ENCODE results near the gene ANP32B.
"Not testable (repeated sequence)": the region's sequence is repeated elsewhere in the genome, so short reads cannot be mapped to it uniquely, and the experiment has no call there.

ANP32B gene

DNA sequence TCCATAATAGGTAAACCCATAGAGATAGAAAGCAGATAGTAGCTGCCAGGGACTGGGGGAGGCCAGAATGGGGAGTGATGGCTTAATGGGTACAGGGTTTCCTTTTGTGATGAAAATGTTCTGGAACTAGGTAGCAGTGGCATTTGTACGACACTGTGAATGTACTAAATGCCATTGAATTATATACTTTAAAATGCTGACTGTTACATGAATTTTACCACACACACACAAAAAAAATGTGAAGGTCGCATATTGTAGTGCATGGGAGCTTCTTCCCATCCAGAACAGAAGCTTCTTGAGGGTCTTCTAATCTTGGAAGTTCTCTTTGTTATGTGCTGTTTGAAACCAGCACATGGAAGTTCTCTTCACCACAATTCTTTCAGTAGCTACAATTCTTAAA is 19.9 kb upstream of the ANP32B start:
- no peak for DNase-seq (ENCODE audit: low read depth)

GRCh38 chr9:97964901-97965300 is 18.2 kb upstream of the ANP32B start:
- no peak for DNase-seq (ENCODE audit: low read depth)

GRCh38 chr9:97966493-97966892 is 16.6 kb upstream of the ANP32B start:
- DNase-seq (ENCODE audit: low read depth), result no peak

DNA sequence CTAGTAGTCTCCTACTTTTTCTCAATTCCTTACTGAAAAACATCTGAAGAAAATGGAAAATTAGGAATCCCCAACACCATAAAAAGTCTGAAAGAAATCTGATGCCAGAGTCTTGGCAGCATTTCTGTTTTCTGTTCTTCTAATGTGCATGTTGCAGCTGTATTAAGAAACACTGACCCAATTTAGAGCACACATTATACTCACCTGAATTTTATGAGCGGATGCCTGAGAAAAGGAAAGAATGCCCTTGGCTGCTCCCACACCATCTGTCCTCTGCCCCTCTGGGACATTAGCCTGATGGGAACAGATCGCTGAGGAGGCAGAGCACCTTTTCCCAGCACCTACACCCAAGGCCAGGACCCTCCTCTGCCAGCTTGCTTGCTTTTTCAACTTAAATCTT is 14.1 kb upstream of the ANP32B start:
- DNase-seq (ENCODE audit: low read depth), result no peak

DNA sequence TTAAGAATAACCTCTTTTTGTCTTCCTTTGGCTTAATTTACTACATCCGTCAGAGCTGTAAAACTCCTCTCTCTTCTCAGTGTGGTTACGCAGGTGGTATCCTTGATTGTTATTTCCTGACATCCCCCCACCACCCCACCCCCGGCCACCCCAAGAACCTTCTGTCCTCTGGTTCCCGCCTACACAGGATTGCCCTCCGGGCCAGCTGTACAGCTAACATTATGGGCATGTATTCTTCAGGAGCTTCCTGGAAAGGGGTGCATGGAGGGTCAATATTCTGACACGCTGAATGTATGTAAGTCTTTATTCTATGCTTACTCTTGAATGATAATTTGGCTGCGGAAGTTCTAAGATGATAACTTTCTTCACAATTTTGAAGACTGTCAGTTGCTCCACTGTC is 13.0 kb upstream of the ANP32B start:
- DNase-seq (ENCODE audit: low read depth), result no peak

GRCh38 chr9:97972753-97973152 is 10.4 kb upstream of the ANP32B start:
- no peak for DNase-seq (ENCODE audit: low read depth)

DNA sequence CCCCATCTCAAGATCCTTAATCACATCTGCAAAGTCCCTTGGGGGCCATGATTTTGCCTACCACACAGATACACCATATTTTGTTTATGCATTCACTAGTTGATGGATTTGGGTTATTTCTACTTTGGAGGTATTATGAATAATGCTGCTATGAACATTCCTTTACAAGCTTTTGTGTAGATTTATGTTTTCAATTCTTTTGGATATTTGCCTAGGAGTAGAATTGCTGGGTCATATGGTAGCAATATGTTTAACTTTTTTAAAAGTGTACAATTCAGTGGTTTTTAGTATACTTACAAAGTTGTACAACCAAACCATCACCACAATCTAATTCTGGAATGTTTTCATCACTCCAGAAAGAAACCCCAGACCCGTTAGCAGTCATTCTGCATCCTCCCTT is 7.8 kb upstream of the ANP32B start:
- no peak for DNase-seq (ENCODE audit: low read depth)

- not testable (repeated sequence) for DNase-seq (ENCODE audit: low read depth)
Observed at GRCh38 chr9:97976633-97977032, 6.5 kb upstream of the ANP32B start.

DNA sequence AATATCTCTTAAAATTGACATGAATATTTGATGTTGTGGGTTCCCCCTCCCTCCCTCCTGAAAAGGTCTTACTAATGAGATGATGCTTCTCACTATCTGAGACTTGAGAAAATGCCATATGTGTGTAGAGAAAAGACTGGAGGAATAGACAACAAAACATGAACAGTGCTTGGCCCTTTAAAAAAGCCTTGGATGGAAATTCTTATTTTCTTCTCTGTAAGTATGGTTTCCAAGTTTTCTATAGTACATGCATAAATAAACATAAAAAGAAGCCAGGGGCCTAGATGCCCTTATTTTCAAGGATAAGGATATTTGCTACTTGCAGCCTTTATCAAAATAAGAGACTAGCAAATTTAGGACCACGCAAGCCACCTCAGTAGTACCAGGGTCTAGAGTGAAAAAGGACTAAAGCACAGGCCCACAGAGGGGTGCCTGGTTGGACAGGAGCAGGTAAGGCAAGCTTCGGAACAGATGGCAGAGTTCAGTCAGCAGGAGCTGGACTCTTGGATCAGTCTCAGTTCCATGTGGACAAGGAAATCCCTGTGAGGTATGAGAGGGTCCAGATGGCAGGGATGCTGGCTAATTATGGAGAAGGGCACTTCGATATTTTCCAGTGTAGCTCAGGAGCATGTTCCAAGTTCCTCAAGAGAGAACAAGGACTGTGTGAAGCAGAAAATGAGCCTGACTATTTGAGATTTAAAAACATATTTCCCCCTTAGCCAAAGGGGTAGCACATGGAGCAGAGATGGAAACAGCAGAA is 4.6 kb upstream of the ANP32B start:
- no peak for DNase-seq (ENCODE audit: low read depth)

DNA sequence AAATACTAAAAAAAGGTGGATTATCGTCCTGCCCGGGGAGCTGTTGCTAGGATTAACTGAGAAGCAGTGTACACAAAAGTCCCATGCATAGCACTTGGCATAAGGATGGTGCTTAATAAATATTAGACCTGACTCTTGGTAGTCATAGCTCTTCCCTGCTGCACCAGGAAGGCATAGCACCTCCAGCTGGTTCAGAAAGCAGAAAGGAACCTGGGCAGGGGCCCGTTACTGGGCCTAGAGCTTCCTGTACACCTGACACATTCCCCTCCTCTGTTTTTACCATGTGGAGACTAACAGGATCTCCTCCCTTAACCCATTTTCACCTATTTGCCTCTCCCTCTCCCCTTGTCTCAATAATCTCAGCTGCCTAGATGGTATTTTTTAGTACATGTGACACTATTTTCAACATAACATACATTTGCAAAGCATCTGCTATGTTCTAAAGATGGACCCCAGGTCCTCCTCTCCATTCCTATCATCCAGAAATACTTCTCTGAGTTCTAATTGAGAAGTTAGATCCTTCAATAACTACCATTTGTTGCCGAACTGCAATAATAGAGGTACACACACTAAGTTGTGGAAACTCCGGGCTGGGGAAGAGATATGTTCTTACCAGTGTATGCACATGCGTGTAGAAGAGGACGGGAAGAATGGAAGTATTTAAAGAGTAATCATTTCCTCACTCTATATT is 3.2 kb upstream of the ANP32B start:
- no peak for DNase-seq (ENCODE audit: low read depth)

DNA sequence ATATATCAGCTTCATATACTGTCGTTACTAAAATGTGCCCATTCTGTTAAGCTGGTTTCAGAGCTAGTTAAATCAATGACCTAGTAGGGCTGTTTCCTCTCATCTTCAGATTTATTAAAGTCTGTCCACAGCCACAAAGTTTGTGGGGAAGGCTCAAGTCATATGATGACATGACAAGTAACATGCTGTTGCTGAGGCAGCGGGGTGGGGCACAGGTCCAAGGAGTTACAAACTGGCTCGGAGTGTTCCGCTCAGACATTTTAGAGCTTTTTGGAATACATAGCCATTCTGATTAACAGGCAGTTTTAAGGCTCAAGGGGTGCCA is 2.7 kb upstream of the ANP32B start:
- DNase-seq (ENCODE audit: low read depth), result no peak

DNA sequence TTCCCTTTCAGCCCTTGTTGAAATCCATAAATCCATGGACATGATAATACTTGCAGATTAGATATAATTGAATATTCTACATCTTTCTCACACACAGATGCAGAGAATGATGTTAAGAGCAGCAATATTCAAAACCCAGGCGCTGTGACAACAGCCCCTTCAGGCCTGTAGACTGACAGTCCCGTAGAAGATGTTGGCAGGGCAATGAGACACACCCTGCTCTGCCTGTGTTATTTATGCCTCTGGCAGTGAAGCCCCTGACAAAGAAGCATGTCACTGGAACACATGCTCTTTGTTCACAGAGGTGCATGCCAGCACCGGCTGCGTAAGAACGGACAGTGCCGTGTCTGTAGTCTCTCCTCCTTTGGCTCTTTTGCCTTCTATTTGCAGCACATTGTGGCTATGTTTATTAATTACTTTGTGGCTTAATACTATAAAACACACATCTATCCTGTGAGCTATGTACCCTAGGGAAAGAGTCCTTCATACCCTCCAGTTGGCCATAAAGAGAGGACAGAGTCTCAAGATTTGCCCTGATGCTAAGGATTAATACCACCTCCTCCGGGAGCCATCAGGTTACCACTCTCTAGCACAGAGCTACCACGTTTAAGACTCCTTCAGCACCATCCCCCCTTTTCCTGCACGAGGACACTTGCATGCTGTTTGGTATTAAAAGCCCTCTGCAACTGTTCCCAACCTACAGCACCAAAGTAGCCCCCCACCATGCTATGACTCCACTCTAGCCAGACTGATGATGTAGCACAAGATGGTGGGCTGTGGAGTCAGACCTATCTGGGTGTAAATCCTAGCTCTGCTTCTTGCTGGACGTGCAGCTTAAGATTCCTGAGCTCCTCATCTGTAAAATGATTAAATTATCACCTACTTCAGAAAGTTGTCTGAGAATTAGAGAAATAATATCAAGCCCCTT is 2.0 kb upstream of the ANP32B start:
- no peak for DNase-seq (ENCODE audit: low read depth)

GRCh38 chr9:97981846-97982682 is 1.1 kb upstream of the ANP32B start:
- DNase-seq (ENCODE audit: low read depth), result no peak

DNA sequence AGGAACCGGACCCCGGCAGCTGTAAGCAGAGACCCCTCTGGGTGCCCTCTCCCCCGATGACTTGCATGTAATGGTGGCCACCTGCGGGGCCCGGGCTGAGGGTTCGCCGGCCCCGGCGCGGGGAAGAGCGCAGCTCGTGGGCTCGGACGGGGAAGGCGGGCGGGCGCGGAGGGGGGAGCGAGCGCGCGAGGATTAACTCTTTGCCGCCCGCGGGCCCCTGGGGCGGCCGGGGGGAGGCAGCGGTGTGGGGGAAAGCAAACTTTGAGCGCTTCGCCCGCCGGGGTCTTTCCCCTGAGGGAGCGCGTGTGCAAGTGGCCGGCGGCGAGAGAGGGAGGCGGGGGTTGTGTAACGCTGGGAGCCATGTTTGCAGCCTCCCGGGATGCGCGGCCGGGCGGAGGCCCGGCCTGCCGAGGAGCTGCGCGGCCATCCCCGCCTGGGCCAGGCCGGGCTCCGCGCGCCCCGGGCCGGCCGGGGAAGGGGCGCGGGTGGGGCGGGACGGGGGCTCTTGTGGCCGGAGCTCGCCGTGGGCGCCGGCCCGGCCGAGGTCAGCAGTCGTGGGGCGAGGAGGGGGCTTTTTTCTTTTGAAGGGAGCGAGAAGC is 547 bp downstream of the ANP32B start:
- peak; percentile 49 for DNase-seq (ENCODE audit: low read depth)

- peak; percentile 83 for DNase-seq (ENCODE audit: low read depth)
Observed at GRCh38 chr9:97984188-97985057, 1.3 kb downstream of the ANP32B start.

DNA sequence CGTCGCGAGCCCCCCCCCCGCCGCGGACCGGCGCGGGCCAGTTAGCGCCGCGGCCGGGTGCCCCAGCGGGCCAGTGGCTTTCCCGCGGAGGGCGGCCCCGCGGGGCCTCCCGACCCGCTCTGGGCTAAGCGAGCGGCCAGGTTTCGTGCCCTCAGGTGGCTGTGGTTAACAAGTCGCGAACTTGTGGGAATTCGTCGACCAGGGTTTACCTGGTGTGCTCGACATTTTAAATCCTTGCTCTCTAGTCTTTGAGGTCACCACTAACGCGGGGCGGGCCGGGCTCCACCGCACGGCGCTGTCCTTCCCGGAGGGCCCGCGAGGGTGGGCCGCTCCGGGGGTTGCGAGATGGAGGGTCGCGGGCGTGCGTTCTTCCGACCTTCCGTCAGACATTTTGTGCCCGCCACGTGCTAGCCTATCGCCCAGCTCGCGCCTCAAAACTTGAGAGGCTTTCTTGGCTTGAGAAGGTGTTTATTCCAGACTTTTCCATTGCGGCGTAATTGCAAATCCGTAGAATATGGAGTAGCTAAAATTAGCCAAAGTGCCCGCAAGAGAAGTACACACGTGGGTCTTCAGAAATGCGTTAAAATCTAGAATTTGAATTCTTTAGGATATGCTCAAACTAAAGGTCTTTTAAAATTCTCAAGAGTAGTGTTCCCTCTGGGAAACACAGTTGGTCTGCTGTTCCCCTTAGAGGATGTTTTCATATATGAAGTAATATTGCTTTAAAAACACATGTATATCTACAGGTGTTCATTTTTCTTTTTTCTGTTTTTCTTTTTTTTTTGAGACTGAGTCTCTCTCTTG is 2.1 kb downstream of the ANP32B start:
- DNase-seq (ENCODE audit: low read depth), result peak; percentile 54

- DNase-seq (ENCODE audit: low read depth), result no peak
Observed at GRCh38 chr9:97987487-97987886, 4.3 kb downstream of the ANP32B start.

DNA sequence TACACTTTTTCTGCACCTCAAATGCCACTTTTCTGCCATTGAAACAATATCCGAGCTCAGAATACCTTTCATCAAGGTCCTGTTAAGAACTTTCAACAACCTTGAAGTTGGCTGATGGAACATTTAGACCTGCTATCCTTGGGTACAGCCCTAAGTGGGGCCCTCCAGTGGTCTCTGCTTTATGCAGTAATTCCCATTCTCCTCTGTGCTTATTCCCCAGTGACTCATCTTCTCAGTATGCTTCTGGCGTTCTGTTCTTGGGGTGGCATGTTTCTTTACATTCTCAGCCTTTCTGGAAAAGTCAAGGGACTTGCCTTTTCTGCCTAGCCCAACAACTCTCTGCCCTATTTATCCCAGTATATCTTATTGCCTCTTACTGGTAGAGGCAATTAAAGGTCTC is 7.1 kb downstream of the ANP32B start:
- peak; percentile 89 for DNase-seq (ENCODE audit: low read depth)

DNA sequence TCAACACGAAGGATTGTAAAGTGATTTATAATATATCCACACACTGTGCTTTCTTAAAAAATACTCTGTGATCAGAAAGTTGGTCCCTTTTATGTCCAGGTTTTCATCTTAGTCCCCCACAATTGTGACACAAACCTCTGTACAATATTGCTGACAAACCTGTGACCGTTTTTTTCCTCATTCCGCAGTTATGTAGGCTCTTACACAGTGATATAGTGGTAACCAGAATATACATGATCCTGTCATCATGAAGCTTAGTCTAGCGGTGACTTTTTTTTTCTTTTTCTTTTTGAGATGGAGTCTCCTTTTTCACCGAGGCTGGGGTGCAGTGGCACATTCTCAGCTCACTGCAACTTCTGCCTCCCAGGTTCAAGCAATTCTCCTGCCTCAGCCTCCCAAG is 8.7 kb downstream of the ANP32B start:
- no peak for DNase-seq (ENCODE audit: low read depth)

GRCh38 chr9:97992219-97992618 is 9.1 kb downstream of the ANP32B start:
- no peak for DNase-seq (ENCODE audit: low read depth)

Measured in ELR (cell line).